Activated gamma-delta T cell treated with Interleukin-2 at 50 U/mL for 16 hours (primary cell): ENCODE measurements around the gene CHST13.

ENCODE experiments used
- DNase-seq: peaks from one replicate; pipeline ENCODE4 v3.0.0-alpha.2; 2020

CHST13 gene

DNA sequence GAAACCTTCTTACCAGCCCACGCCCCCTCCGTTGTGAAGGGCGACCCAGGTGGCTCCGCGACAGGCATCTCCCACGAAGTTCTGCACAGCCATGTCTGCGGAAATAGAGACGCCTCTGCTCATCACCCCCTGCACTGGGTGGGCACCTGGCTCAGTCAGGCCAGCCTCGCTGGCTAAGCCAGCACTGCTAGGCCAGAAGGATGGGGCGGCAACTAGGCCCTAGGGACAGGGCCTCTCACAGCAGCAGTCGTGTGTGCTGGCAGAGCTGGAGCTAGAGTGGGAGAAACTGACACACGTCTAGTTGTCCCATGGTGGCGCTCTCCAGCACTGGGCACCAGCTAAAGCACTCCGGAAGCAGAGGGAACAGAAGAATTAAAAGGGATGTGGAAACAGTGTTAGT lies 35.8 kb upstream of the CHST13 start:
- no peak for DNase-seq

DNA sequence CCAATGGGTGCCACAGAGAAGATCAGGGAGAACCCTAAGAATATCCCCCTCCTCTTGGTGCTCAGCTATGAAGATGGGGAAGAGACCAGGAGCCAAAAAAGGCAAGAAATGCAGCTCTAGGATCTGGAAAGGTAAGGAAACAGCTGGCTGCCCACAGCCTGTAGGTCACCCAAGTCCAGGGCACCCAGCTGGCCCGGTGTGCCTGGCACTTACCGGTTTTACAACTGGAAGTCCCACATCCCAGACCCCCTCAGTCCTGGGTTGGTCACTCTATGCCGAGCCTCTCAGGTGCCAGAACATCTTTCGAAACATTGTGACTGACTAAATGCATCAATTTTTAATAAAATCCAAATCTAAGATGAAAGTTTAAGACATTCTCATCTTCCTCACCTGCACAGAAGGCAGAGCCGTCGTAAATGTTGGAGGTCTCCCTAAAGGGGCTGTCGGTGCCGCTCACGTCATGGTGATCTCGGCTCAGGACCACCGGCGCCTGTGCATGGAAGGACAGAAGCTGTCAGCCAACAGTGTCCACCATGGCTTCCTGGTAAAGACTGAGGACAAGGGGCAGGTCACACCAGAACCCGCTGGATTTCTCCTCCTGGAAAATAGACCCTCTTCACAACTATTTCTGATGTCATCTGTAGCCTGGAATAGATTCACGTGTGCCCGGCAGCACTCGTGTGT lies 34.9 kb upstream of the CHST13 start:
- no peak for DNase-seq

DNA sequence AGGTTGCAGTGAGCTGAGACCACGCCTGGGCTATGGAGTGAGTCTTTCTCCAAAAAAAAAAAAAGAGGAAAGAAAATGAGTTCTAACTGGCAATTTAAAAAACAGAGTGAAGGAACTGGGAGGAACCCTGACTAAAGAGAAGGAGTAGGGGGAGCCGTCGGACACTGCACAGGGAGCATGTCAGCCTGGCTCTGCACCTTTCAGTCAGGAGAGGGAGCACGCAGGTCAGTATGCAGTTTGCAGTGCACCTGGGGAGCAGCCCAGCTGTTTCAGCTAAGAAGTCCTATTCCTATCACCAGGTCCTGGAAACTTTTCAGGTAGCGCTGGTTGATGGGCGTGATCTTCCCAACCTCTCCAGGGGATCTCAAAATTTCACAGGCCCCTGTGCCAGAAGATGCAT lies 33.3 kb upstream of the CHST13 start:
- DNase-seq = no peak

DNA sequence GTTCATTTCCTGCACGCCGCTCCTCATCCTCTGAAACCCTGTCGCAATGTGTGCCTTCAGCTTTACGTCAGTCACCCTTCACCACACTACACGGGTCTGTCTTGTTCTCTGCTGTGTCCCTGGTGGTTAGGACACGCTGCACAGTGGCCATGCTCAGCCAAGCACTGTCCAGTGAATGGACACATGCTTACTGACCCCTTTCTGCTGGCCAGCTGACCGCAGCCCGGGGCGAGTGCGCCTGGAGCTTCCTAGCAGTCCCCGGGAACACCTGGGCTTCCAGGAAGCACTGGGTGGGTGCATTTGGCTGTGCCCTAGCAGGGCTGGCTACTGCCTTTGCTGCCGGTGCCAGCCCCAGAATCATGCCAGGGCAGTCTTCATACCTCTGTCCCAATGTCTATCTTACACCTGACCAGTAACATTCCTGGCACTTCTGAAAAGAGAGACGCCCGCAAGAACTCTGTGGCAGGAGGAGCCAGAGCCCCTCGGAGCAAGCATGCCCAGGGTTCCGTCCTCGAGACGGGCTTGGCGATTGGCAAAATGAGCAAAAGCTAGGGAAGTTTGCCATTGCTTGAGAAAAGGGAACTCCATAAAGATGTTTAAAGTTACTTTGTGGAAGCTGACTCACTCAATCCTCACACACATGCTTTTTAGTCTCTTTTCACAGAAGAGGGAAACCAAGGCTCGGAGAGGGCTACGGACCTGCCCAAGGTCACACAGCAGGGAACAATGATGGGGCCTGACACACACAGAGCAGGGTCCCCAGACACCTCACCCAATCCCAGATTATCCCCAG lies 32.5 kb upstream of the CHST13 start:
- DNase-seq = no peak

DNA sequence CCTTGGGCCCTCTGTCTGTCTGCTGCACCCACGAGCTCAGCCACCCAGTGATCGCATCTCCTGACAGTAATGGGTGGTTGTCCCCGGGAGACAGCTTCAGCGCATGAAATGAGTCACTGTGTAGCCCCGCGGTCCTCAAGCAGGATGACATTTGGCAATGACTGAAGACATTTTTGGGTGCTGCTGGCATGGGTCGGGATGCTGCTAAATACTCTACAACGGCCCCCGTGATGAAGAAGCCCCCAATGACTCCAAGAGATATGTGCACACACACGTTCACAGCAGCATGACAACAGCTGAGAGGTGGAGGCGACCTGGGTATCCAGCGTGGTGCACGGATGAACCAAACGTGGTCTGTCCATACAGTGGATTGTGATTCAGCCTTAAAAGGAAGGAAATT lies 30.9 kb upstream of the CHST13 start:
- no peak for DNase-seq

DNA sequence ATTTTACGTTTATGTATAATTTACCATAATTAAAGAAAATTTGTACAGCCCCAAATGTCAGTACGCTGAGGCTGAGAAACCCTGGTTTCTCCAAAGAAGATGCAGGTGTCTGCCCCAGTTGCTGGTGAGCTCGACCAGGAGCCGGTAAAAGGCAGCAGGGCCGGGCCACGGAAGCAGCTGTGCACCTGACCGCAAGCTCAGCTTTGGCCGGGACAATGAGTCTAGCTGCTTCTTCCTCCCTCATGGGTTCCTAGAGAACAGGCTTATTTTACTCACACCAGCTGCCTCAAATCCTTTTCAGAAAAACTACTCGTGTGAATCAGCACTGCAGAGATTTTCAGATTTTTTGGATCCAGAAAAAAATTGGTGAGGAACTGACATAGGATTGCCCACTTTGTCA lies 30.2 kb upstream of the CHST13 start:
- DNase-seq = no peak

DNA sequence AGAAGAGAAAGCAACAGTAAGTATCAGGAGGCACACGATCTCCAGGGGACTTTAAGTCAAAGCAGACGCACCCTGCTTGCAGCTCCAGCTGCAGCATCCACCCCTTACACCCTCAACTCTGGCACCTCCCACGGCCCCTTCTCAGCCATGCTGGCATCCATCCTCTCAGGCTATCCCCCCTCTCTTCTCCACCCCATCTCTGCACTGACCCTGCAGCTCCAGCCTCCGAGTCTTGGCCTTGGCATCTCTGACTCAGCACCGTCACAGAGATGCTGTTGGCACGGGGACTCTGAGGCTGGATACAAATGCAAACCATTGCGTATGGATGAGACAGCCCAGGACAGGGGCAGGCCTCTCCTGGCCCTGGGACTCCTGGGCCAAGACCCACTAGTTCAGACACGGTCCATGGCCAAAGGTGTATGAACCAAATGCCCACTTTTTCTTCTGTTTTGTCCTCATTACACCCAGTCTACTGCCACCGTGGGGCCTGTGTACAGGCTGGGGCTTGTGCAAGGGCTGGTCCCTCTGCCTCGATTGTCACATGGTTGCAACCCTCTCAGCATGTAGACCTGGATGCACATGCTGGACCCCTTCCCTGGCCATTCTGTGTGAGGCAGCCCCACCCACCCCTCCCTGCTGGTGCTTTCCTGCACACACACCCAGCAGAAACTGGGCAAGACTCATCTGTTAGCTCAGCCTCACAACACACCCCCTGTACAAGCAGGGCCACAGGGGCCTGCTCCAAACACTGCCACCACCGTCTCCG lies 29.6 kb upstream of the CHST13 start:
- no peak for DNase-seq

DNA sequence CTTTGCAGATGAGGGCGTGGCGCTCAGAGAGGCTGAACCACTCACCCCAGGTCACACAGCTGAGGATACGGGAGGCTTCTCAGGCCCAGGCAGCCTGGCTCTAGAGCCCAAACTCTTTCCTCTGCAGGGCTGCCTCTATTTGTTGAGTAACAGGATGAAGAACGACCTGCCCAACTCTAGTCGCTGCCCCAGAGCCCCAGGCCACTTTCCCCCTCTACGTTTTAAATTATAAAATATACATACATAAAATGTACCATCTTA lies 29.1 kb upstream of the CHST13 start:
- DNase-seq = no peak

DNA sequence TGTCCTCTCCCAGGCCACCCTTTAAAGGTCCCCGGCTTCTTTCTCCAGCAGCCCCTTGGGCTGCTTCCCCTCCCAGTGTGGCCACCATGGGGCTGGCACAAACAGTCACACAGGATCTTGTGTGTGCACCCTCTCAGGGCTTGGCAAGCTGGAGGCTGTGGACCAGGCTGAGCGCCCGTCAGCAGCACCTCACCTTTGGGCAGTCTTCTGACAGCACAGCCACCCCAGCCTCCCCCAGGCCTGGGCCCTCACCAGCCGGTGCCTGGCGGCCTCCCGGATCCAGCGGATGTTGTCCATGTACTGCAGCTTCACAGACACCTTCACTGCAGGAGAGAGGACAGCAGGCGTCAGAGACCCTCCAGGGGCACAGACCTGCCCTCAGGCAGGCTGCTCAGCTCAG lies 28.2 kb upstream of the CHST13 start:
- DNase-seq = no peak

DNA sequence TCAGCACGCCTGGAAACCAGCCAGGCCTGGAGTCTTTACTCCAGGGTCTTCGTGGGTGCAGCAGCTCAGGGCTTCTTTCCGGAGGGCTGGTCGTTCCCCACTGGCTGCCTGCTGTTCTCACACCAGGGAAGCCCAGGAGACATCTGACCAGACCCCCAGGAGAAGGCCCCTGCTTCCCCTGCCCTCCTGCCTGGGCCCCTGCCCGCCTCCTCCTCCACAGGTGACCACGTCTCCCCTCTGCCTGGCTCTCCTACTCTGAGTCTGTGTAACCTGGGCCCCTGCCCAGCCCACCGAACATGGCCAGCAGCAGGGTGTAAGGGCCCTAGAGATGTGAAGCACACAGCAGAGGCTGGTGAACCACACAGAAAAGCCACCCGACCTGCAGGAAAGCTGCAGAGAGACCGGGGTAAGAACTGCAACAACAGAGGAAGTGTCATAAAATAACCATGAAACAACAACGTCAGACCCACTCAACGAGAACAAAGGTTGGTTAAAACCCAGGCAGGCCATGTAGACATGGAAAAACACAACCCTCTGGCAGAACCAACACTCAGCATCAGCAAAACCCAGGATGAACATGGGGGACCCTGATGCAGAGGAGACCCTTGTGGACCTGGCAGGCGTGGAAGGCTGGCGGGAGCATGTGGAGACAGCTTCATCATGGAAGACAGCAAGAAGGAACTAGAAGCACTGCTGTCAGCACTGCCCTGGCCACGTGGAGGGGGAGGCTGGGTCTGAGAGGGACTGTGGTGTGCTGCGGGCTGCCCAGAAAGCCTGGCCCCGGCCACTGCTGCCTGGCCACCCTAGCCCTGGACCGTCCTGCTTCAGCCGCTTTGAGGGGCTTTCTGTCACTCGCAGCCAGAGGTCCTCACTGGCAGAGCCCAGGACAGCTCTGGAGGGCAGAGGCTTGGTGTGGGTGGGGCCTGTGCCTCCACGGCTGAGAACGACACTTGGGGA lies 26.8 kb upstream of the CHST13 start:
- no peak for DNase-seq

DNA sequence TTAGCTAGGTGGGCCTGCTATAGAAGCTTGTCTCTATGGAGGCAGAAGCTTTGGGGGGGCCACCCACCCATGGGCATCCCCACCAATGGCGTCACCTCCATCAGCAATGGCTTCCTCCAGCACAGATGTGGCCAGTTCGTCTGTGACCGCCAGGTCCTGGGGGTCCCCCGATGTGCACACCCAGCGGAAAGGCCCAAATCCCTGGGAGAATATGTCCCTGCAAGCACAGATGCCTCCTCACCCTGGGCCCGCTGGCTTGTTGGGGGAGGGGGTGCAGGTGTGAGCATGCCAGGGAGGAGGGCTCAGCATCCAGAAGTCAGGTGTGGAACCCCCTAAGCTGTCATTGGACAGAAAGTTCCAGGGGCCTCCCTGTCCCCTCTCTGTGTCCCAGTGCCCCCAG lies 26.0 kb upstream of the CHST13 start:
- no peak for DNase-seq

DNA sequence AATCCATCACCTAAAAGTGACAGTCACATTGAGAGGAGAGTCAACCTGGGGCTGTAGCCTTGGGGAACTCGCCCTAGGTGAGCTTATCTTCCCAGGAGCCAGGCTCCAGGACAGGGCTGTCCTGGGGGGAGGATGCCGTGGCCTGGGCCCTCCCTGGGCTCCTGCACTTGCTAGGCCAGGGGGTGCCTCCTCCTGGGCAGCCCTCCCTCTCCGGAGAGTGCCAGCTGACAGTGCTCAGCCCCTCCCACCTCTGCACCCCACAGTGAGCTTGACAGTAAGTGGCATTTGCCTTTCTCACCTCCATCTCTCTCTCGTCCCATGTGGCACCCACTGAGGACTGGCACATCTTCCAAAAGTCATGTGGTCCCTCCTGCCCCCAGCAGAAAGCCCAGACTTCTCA lies 25.5 kb upstream of the CHST13 start:
- DNase-seq = no peak

DNA sequence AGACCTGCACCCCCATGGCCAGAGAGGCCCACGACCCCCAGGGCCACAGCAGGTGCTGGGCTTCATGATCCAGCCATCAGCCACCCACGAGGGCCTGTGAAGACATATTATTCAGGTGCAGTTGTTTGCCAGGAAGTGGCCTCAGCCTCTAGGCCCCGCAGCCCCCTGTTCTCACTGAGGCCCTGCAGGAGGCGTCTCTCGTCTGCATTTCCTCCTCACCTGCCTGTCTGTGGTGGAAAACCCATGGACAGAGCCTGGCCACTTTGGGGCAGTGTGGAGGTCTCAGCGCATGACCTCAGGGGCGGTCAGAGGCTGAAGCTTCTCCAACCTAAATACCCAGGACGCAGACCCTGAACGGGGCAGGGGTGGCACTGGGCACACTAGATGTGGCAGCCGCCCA lies 25.0 kb upstream of the CHST13 start:
- no peak for DNase-seq

DNA sequence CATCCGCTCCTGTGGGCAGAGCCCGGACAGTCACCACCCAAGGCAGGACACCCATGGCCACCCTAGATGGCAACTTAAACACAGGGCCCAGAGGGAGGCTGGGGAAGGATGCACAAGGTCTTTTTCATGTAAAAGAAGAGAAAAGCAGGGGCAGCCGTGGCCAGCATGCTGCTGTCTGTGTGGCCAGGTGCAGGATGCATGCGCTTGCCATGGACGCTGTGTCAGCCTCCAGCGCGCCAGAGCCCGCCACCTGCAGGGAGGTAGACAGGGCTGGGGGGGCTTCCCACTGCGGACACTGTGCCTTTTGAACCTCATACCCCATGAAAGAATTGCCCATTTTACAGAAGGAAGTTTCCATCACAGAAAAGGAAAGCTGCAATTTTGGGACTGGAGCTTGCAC lies 24.6 kb upstream of the CHST13 start:
- DNase-seq = no peak

DNA sequence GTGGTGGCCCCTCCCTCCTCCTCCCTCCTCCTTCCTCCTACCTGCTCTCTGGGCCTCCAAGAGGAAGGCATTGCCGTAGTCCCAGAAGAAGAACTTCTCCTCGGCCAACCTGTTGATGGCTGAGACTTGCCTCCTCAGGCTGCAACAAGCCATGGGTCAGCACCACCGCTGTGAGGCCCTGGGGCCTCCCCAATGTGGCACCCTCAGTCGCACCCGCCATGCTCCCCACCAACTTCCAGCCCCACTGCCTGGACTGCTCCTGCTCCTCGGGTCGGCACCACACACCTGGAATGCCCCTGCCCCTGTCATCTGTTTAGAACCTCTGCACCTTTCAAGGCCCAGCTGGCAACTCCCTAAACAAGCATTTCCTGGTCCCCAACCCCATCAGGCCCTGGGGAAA lies 23.9 kb upstream of the CHST13 start:
- no peak for DNase-seq

DNA sequence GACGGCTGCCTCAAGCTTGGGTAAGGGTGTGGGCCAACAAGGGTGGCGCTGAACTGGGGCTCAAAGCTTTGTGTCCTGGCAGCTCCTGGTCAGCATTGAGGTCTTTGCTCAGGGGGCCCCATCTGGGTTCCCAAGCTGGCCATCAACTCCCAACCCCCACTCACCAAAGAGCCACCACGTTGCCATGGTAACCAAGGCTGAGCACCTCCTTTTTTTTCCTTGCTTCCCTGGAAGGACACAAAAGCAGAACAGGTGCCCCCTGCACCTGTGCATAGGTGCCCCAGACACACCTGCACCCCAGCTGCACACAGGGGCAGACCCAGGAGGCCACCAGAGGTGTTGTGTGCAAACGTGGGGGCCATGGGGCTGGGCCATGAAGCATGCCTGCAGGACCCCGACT lies 22.9 kb upstream of the CHST13 start:
- no peak for DNase-seq

DNA sequence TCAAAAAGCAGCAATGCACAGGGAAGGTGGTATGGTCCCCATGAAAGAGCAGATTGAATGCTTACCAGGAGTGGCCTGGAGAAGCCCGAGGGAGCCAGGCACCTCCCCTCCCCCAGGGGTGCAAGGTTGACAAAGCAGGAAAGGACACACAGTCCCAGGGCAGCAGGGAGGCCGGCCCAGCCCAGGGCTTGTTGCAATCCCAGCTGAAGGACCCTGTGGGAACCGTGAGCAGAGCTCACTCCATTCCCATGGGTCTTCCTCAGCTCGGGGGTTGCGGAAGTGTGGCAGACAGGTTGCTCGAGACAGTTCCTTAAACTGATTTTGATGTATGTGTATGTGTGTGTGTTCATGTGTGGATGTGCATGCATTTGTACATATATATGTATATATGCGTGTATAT lies 22.2 kb upstream of the CHST13 start:
- no peak for DNase-seq

DNA sequence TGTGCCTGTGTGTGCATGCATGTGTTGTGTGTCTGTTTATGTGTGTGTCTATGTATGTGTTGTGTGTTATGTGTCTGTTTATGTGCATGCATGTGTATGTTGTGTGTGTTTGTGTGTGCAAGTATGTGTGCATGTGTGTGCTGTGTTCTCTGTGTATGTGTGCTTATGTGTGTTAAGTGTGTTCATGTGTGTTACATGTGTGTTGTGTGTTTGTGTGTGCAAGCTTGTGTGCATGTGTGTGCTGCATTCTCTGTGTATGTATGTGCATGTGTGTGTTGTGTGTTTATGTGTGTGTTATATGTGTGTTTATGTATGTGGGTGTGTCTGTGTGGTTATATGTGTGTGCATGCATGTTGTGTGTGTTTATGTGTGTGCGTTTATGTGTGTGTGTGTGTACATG lies 21.3 kb upstream of the CHST13 start:
- DNase-seq = no peak

DNA sequence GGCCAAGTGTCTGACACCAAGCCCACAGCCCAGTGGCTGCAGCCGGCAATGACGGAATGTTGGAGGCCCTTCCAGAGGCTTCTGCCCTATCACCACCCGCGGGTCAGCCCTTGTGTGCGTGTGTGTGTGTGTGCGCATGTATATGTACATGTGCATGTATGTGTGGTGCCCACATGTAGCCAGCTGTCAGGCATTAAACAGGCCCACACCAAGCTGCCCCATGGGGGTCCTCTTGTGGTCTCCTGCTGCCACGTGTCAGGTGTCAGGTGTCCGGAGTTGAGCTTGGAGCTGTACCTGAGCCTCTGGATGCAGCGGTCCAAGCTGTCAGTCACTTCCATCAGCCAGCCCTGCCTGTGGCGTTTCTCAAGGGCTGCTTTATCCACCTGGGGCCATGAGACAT lies 20.3 kb upstream of the CHST13 start:
- DNase-seq = no peak

DNA sequence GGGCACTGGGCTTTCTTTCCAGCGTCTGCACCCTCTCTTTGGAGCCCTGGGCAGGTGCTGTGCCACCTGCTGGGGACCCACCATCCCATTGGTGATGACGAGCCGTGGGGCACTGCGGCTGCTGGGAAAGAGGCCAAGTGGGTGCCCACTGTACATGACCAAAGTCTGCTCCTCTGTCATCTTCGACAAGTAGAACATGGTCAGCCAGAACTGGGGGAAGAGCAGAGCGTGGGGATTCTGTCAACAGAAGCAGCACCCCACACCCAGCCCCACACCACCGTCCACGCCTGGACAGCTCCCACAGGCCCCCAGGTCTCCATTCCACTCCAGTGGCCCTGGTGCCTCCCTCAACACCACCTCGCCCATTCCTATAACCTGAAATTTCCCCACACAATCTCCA lies 16.1 kb upstream of the CHST13 start:
- no peak for DNase-seq

DNA sequence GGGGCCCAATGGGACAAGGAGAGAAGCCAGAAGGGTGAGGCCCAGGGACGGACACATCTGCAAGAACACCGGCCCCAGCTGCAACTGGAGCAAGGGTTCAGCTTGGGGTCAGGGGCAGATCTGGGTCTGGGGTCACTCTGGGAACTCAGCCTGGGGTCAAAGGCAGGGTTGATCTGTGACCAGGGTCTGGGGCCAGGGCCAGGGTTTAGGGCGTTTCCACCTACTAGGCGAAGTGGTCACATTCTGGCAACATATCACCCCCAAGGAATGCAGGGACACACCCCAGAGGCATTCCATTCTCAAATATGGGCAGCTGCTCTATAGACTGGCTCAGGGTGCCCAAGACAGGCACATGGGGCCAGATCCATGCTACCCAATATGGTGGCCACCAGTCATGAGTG lies 15.4 kb upstream of the CHST13 start:
- no peak for DNase-seq

DNA sequence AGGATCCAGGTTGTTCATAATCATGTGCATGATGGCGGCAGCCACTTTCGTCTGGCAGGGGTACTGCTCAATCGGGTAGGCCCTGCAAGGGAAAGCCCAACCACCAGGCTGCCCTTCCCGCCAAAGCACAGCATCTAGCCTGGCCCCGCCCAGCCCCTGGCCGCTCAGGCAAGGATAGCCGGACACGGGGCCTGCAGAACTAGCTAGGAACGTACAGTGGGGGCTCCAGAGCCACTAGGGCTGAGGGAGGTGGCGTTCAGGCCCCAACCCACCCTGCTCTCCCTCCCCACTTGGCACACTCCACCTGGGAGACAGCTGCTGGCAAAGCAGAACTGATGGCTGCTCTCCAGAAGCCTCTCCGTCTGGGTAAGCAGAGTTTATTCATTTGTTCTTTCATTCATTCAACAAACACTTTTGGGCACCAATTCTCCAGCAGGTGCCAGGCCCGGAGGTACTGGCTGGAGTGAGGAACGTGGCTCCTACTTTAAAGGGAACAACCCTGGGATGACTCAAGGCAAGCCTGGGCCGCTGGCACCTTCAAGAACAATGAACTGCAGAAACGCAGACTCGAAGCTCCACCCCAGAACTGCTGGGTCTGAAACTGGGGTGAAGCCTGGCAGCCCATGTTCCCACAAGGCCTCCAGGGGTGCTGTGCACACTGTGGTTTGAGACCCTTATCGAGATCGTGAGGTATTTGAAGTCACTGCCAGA lies 14.2 kb upstream of the CHST13 start:
- no peak for DNase-seq
